Fibroblast of lung (primary cell): ENCODE results near the gene CST3. TPM values are rescaled to one million over a fixed set of nuclear protein-coding genes. Genes with fewer than 3 reads are reported as not detected.
A peak's percentile ranks its signal among the peaks of the same experiment; 100 is the strongest.

Experiments used
- DNase-seq, 2 donors: peaks; one replicate each; pipeline versions ENCODE4 v3.0.0 to v3.0.0-alpha.2; 2010; ENCODE audit warnings: low read depth in 2 of 2
- H2AFZ ChIP-seq: 2 replicates; pipeline ENCODE4 v1.5.1; 2012; ENCODE audit warnings: low read length, control low read depth, inconsistent platforms
- H3K27ac ChIP-seq: 2 replicates; pipeline ENCODE4 v1.5.1; 2011; ENCODE audit warnings: low read length, control low read depth; ENCODE audit not compliant: insufficient read depth
- H3K27me3 ChIP-seq: 2 replicates; pipeline ENCODE4 v1.5.1; 2011; ENCODE audit warnings: mild to moderate bottlenecking, low read length; ENCODE audit not compliant: control insufficient read depth, insufficient read depth
- H3K36me3 ChIP-seq: 2 replicates; pipeline ENCODE4 v1.5.1; 2011; ENCODE audit warnings: low read length; ENCODE audit not compliant: control insufficient read depth, insufficient read depth
- H3K4me1 ChIP-seq: 2 replicates; pipeline ENCODE4 v1.5.1; 2011; ENCODE audit warnings: low read length; ENCODE audit not compliant: control insufficient read depth, insufficient read depth; ENCODE audit errors: extremely low read depth
- H3K4me2 ChIP-seq: 2 replicates; pipeline ENCODE4 v1.5.1; 2011; ENCODE audit warnings: low read length, control low read depth; ENCODE audit not compliant: insufficient read depth; ENCODE audit errors: extremely low read depth
- H3K4me3 ChIP-seq, 4 experiments: fragments of 200-600 bp in 1 of 4; sonication (generic) in 1 of 4; replicated peaks in 1 of 4; 2 replicates each; pipeline ENCODE4 v1.5.1; 2011 to 2016; ENCODE audit warnings: low read length in 4 of 4, low read depth in 3 of 4, mild to moderate bottlenecking in 3 of 4, control low read depth in 2 of 4, inconsistent platforms in 1 of 4, mixed read lengths in 1 of 4; ENCODE audit not compliant: insufficient read depth in 1 of 4; ENCODE audit errors: control extremely low read depth in 1 of 4
- H3K79me2 ChIP-seq: 2 replicates; pipeline ENCODE4 v1.5.1; 2012; ENCODE audit warnings: mild to moderate bottlenecking, low read length, inconsistent platforms; ENCODE audit not compliant: control insufficient read depth, insufficient read depth
- H3K9ac ChIP-seq: 2 replicates; pipeline ENCODE4 v1.5.1; 2011; ENCODE audit warnings: mild to moderate bottlenecking, low read length, control low read depth; ENCODE audit not compliant: insufficient read depth
- H3K9me3 ChIP-seq: 2 replicates; pipeline ENCODE4 v1.5.1; 2012; ENCODE audit warnings: low read depth, low read length; ENCODE audit not compliant: control insufficient read depth, insufficient read depth
- H4K20me1 ChIP-seq: 2 replicates; pipeline ENCODE4 v1.5.1; 2011; ENCODE audit warnings: low read length; ENCODE audit not compliant: control insufficient read depth, insufficient read depth; ENCODE audit errors: extremely low read depth
- CTCF ChIP-seq, 2 donors: IDR thresholded peaks in 1 of 2; conservative IDR thresholded peaks in 1 of 2; 1 replicate in 1 of 2; 2 replicates in 1 of 2; pipeline ENCODE4 v1.5.1; 2011 to 2012; ENCODE audit warnings: low read length in 2 of 2, control low read depth in 1 of 2, inconsistent platforms in 1 of 2, low read depth in 1 of 2, mild to moderate bottlenecking in 1 of 2
- EZH2 ChIP-seq: IDR thresholded peaks from 2 replicates; pipeline ENCODE4 v1.5.1; 2012; ENCODE audit warnings: low read length, control low read depth, mild to moderate bottlenecking; ENCODE audit errors: missing control alignments
- polyA plus RNA-seq, 2 donors: library from polyadenylated mRNA; depleted of rRNA in 1 of 2; stranded (reverse) in 1 of 2; unstranded in 1 of 2; fragments of >200 nt; gene quantifications; 2 replicates each; pipeline ENCODE4 v1.2.1, GENCODE V29; 2011 to 2012; ENCODE audit warnings: missing spikeins in 1 of 2
- total RNA-seq: library from RNA; depleted of rRNA; stranded (reverse); fragments of >200 nt; gene quantifications from 2 replicates; pipeline ENCODE4 v1.2.1, GENCODE V29; 2014

Gene CST3
- total and polyA plus RNA-seq, 2 donors (not counting 1 experiment from before 2014, with no cell fraction given) = 136 to 162 TPM

GRCh38 chr20:23629017-23629541, 8.7 kb downstream of the CST3 start:
- Histone ChIP-seq H3K9me3 (no peaks in the 10 kb centered on the region), H3K27ac (no peak overlapping the region), H3K36me3 (peaks cover 2% of the 10 kb centered on the region), H3K9ac (no peak overlapping the region), H3K79me2 (no peaks in the 10 kb centered on the region), H3K4me2 (no peak overlapping the region), H3K4me1 (peaks cover 2% of the 10 kb centered on the region), H3K4me3 (no peak overlapping the region), H3K27me3 (no peaks in the 10 kb centered on the region), H2AFZ (no peak overlapping the region), H4K20me1 (no peaks in the 10 kb centered on the region)
- no peak for TF ChIP-seq EZH2
- TF ChIP-seq CTCF (conservative IDR thresholded peaks at IDR 0.05 in 1 of 2, IDR thresholded peaks at IDR 0.05 in 1 of 2; ENCODE audit: low read depth in 1 of 2, low read length in 2 of 2) = no peak
- peak; percentile 76 to 81 for DNase-seq

- Histone ChIP-seq H3K27ac (no peak overlapping the region), H2AFZ (no peak overlapping the region), H3K36me3 (no peaks in the 10 kb centered on the region), H4K20me1 (no peaks in the 10 kb centered on the region), H3K9ac (no peak overlapping the region), H3K79me2 (no peaks in the 10 kb centered on the region), H3K4me3 (no peak overlapping the region), H3K4me1 (peaks cover 5% of the 10 kb centered on the region), H3K27me3 (no peaks in the 10 kb centered on the region), H3K9me3 (no peaks in the 10 kb centered on the region), H3K4me2 (no peak overlapping the region)
- TF ChIP-seq EZH2 (no peak), CTCF (conservative IDR thresholded peaks at IDR 0.05 in 1 of 2, IDR thresholded peaks at IDR 0.05 in 1 of 2; ENCODE audit: low read depth in 1 of 2, low read length in 2 of 2) (no peak)
- DNase-seq = no peak
Measured at GRCh38 chr20:23628402-23629016, 9.2 kb downstream of the CST3 start.

DNA sequence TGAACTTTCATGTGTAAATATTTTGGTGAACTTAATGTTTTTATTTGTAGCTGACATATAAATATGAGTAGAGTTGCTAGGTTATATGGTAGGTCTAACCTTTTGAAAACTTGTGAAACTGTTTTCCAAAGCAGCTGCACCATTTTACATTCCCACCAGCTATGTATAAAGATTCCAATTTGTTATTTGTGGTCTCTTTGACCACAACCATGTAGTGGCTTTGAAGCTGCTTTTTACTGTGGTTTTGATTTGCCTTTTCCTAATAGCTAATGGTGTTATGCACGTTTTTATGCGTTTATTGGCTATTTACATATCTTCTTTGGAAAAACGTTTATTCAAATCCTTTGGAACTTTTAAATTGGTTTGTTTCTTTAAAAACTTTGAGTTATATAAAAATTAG, 10.3 kb downstream of the CST3 start:
- Histone ChIP-seq H3K4me1 (peaks cover 5% of the 10 kb centered on the region), H3K79me2 (no peaks in the 10 kb centered on the region), H3K4me2 (no peak overlapping the region), H3K9ac (no peak overlapping the region), H2AFZ (no peak overlapping the region), H3K4me3 (no peak overlapping the region), H3K36me3 (no peaks in the 10 kb centered on the region), H3K27ac (no peak overlapping the region), H3K9me3 (no peaks in the 10 kb centered on the region), H3K27me3 (no peaks in the 10 kb centered on the region), H4K20me1 (no peaks in the 10 kb centered on the region)
- TF ChIP-seq EZH2 = no peak
- no peak for TF ChIP-seq CTCF (conservative IDR thresholded peaks at IDR 0.05 in 1 of 2, IDR thresholded peaks at IDR 0.05 in 1 of 2; ENCODE audit: low read depth in 1 of 2, low read length in 2 of 2)
- DNase-seq = peak in 1 of 2 donors; percentile 51
